Stimulated activated CD4-positive, alpha-beta T cell treated with anti-CD3 and anti-CD28 coated beads, Interleukin-15, amount 100 ng/mL, for 24 hours (primary cell): ENCODE results near the gene C1orf21.

Experiments
- DNase-seq: peaks from one replicate; pipeline ENCODE4 v3.0.0-alpha.2; 2020

Gene C1orf21

GRCh38 chr1:184416946-184417345 is 30.1 kb downstream of the C1orf21 start:
- DNase-seq = no peak

- no peak for DNase-seq
Observed at GRCh38 chr1:184417916-184418315, 31.1 kb downstream of the C1orf21 start.

GRCh38 chr1:184418652-184419349 is 32.0 kb downstream of the C1orf21 start:
- DNase-seq = no peak

GRCh38 chr1:184419350-184420161 is 32.7 kb downstream of the C1orf21 start:
- DNase-seq = no peak

- DNase-seq = no peak
Observed at GRCh38 chr1:184422490-184423233, 35.8 kb downstream of the C1orf21 start.

GRCh38 chr1:184423649-184424048 is 36.8 kb downstream of the C1orf21 start:
- DNase-seq = no peak

- no peak for DNase-seq
Observed at GRCh38 chr1:184424157-184424556, 37.3 kb downstream of the C1orf21 start.

- no peak for DNase-seq
Observed at GRCh38 chr1:184424945-184425344, 38.1 kb downstream of the C1orf21 start.

- DNase-seq = no peak
Observed at GRCh38 chr1:184425449-184426277, 38.8 kb downstream of the C1orf21 start.

GRCh38 chr1:184426278-184426674 is 39.4 kb downstream of the C1orf21 start:
- no peak for DNase-seq

GRCh38 chr1:184427722-184428121 is 40.9 kb downstream of the C1orf21 start:
- no peak for DNase-seq

GRCh38 chr1:184428604-184429003 is 41.8 kb downstream of the C1orf21 start:
- no peak for DNase-seq

GRCh38 chr1:184429335-184429734 is 42.5 kb downstream of the C1orf21 start:
- no peak for DNase-seq

GRCh38 chr1:184433956-184434502 is 47.2 kb downstream of the C1orf21 start:
- DNase-seq = no peak

- DNase-seq = no peak
Observed at GRCh38 chr1:184437291-184437690, 50.5 kb downstream of the C1orf21 start.

- DNase-seq = no peak
Observed at GRCh38 chr1:184438363-184438762, 51.5 kb downstream of the C1orf21 start.

GRCh38 chr1:184442260-184442659 is 55.4 kb downstream of the C1orf21 start:
- no peak for DNase-seq

GRCh38 chr1:184443201-184443600 is 56.4 kb downstream of the C1orf21 start:
- DNase-seq = no peak

- no peak for DNase-seq
Observed at GRCh38 chr1:184443624-184444023, 56.8 kb downstream of the C1orf21 start.

- no peak for DNase-seq
Observed at GRCh38 chr1:184445997-184446396, 59.2 kb downstream of the C1orf21 start.

GRCh38 chr1:184447651-184448185 is 60.9 kb downstream of the C1orf21 start:
- DNase-seq = no peak

- no peak for DNase-seq
Observed at GRCh38 chr1:184449916-184450315, 63.1 kb downstream of the C1orf21 start.
